BE2C (cell line): ENCODE measurements around the gene TTLL1.
"Not testable (repeated sequence)": the region's sequence is repeated elsewhere in the genome, so short reads cannot be mapped to it uniquely, and the experiment has no call there.

ENCODE experiments used
- DNase-seq: peaks from one replicate; pipeline ENCODE4 v3.0.0-alpha.2; 2020
- H3K27me3 ChIP-seq: fragments of 250-450 bp; sonication (Bioruptor Pico); 2 replicates; pipeline ENCODE4 v1.5.1; 2020; ENCODE audit warnings: mild to moderate bottlenecking
- H3K36me3 ChIP-seq: fragments of 250-450 bp; sonication (Bioruptor Pico); 2 replicates; pipeline ENCODE4 v1.5.1; 2020; ENCODE audit warnings: mild to moderate bottlenecking
- H3K4me1 ChIP-seq: fragments of 250-450 bp; sonication (Bioruptor Pico); 2 replicates; pipeline ENCODE4 v1.5.1; 2020
- H3K4me3 ChIP-seq: 2 replicates; pipeline ENCODE4 v1.5.1; 2011; ENCODE audit warnings: low read depth, low read length
- H3K9me3 ChIP-seq: fragments of 250-450 bp; sonication (Bioruptor Pico); 2 replicates; pipeline ENCODE4 v1.5.1; 2020
- TF ChIP-seq, protein P1 (sequence below): IDR thresholded peaks from 2 replicates; pipeline ENCODE4 v1.5.1; 2012; ENCODE audit warnings: mild to moderate bottlenecking, low read depth, low read length

The TTLL1 gene

GRCh38 chr22:43000441-43001175 is 88.6 kb downstream of the TTLL1 start:
- no peak overlapping the region for H3K4me3 ChIP-seq
- peaks cover 7% of the 10 kb centered on the region; the same call in 1 of the 2 replicates for H3K4me1 ChIP-seq

GRCh38 chr22:42997582-42998090 is 91.6 kb downstream of the TTLL1 start:
- no peaks in the 10 kb centered on the region for H3K9me3 ChIP-seq
- TF ChIP-seq, protein P1, sequence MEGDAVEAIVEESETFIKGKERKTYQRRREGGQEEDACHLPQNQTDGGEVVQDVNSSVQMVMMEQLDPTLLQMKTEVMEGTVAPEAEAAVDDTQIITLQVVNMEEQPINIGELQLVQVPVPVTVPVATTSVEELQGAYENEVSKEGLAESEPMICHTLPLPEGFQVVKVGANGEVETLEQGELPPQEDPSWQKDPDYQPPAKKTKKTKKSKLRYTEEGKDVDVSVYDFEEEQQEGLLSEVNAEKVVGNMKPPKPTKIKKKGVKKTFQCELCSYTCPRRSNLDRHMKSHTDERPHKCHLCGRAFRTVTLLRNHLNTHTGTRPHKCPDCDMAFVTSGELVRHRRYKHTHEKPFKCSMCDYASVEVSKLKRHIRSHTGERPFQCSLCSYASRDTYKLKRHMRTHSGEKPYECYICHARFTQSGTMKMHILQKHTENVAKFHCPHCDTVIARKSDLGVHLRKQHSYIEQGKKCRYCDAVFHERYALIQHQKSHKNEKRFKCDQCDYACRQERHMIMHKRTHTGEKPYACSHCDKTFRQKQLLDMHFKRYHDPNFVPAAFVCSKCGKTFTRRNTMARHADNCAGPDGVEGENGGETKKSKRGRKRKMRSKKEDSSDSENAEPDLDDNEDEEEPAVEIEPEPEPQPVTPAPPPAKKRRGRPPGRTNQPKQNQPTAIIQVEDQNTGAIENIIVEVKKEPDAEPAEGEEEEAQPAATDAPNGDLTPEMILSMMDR: no peak
- H3K36me3 ChIP-seq: no peaks in the 10 kb centered on the region
- DNase-seq: no peak
- no peak overlapping the region for H3K4me3 ChIP-seq
- no peaks in the 10 kb centered on the region for H3K27me3 ChIP-seq
- no peaks in the 10 kb centered on the region for H3K4me1 ChIP-seq

More at GRCh38 chr22:43000441-43001175, 88.6 kb downstream of the TTLL1 start:
- H3K27me3 ChIP-seq: no peaks in the 10 kb centered on the region
- no peak for DNase-seq
- TF ChIP-seq, protein P1: no peak
- H3K36me3 ChIP-seq: no peaks in the 10 kb centered on the region
- no peaks in the 10 kb centered on the region for H3K9me3 ChIP-seq

DNA sequence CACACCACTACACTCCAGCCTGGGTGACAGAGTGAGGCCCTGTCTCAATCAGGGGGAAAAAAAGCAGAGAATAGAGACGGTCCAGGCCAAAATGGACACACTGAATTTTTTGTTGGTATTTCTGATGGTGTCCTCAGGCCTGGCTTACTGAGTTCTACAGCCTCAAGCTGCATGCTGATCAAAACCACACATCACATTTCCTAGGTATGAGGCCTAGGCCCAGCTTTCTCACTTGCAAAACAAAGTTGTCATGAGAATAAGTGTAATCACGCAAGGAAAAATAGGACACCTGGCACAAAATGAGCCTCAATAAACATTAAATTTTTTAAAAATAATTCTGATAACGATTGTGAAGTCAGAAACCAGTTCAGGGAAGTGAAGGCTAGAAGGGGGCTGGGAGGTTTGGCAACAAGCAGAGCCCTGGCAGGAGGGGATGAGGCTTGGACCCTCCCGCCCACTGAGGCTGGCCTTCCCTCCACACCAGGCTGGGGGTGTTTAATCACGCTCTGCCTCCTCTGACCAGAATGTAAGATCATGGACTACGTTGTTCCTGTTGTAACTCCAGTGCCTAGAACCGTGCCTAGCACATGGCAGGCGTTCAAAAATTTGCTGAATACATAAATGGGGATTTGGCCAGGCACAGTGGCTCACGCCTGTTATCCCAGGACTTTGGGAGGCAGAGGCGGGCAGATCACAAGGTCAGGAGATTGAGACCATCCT is 92.4 kb downstream of the TTLL1 start:
- no peaks in the 10 kb centered on the region for H3K4me1 ChIP-seq
- H3K36me3 ChIP-seq: no peaks in the 10 kb centered on the region
- no peak for DNase-seq
- no peaks in the 10 kb centered on the region for H3K27me3 ChIP-seq
- H3K4me3 ChIP-seq: no peak overlapping the region
- TF ChIP-seq, protein P1: no peak
- H3K9me3 ChIP-seq: no peaks in the 10 kb centered on the region

DNA sequence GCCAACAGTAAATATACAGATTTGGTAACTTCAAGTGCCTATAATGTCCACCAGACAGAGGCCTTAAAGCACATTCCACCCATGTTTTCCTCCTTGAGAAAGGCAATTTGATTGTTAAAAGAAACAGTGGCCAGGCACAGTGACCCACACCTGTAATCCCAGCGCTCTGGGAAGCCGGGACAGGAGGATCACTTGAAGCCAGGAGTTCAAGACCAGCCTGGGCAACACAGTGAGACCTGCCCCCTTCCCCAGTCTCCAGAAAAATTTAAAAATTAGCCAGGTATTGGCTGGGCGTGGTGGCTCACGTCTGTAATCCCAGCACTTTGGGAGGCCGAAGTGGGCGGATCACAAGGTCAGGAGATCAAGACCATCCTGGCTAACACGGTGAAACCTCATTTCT is 93.5 kb downstream of the TTLL1 start:
- H3K4me3 ChIP-seq, DNase-seq, H3K4me1 ChIP-seq, H3K36me3 ChIP-seq, H3K9me3 ChIP-seq, H3K27me3 ChIP-seq: not testable (repeated sequence)

GRCh38 chr22:42994917-42995562 is 94.2 kb downstream of the TTLL1 start:
- Histone ChIP-seq H3K9me3 (no peaks in the 10 kb centered on the region), H3K4me1 (no peaks in the 10 kb centered on the region), H3K36me3 (no peaks in the 10 kb centered on the region), H3K27me3 (no peaks in the 10 kb centered on the region), H3K4me3 (no peak overlapping the region)
- TF ChIP-seq, protein P1: no peak
- DNase-seq: no peak

GRCh38 chr22:42994276-42994916 is 94.8 kb downstream of the TTLL1 start:
- no peaks in the 10 kb centered on the region for H3K27me3 ChIP-seq
- DNase-seq: no peak
- TF ChIP-seq, protein P1: no peak
- H3K36me3 ChIP-seq: no peaks in the 10 kb centered on the region
- H3K9me3 ChIP-seq: no peaks in the 10 kb centered on the region
- H3K4me1 ChIP-seq: no peaks in the 10 kb centered on the region
- H3K4me3 ChIP-seq: no peak overlapping the region
